ENCODE data around the gene MCM8.
A peak's percentile ranks its signal among the peaks of the same experiment; 100 is the strongest.

Gene MCM8

DNA sequence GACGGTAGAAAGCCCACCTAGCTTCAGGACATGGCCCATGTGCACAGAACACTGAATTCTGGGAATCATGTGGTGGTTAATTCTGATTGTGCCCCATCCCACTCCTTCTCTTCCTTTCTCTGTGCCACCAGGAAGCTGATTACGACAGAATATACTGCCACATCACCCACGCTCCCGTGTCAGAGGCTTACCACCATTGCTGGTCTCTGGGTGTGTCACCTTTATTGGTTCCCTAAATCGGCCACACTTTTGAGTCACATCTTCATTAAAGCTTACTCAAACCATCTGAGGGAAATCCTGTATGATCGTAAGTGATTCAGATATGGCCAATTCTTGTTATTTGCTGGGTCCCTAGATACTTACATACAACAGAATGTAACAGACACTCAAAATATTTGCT lies 3.2 kb upstream of the MCM8 start:
- DNase-seq (ENCODE audit: low read depth) = peak; percentile 44

DNA sequence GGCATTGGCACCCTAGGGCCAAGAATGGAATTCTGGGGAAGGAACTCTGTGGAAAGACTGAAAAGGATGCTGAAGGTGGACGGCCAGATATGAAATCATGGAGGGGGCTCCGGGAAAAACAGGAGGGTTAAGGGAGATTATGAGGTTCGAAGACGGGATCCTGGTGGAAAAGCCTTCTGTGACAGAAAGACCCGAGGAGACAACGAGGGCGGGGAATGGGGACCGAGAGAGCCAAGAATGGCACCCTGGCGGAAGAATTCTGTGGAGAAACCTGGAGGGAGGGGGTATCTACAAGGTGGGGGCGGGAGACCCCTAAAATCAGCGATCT lies 545 bp upstream of the MCM8 start:
- DNase-seq (ENCODE audit: low read depth) = no peak

DNA sequence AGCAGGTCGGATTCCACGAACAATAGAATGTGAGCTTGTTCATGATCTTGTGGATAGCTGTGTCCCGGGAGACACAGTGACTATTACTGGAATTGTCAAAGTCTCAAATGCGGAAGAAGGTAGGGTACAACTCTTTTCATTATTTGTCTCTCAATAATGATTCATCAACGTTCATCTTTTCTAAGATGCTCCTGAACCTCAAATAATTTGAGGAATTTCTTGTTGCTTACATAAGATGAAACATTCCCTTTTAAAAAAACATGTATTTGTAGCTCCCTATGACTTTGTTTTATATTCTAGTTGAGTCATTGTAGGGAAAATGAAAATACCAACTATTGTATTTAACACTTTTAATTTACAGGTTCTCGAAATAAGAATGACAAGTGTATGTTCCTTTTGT lies 17.0 kb downstream of the MCM8 start:
- no peak for DNase-seq (ENCODE audit: low read depth)

DNA sequence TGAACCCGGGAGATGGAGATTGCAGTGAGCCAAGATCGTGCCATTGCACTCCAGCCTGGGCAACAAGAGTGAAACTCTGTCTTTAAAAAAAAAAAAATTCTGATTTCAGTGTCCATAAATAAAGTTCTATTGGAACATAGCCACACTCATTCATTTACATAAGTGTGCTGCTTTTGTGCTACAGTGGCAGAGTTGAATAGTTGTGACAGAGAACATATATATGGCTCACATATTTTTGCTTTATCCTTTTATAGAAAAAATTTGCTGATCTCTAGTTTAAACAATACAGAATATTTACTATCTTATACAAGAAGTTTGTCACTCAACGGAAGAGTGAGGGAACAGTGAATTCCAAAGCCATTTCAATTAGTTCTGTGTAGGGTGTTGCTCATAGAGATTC lies 18.0 kb downstream of the MCM8 start:
- no peak for DNase-seq (ENCODE audit: low read depth)

DNA sequence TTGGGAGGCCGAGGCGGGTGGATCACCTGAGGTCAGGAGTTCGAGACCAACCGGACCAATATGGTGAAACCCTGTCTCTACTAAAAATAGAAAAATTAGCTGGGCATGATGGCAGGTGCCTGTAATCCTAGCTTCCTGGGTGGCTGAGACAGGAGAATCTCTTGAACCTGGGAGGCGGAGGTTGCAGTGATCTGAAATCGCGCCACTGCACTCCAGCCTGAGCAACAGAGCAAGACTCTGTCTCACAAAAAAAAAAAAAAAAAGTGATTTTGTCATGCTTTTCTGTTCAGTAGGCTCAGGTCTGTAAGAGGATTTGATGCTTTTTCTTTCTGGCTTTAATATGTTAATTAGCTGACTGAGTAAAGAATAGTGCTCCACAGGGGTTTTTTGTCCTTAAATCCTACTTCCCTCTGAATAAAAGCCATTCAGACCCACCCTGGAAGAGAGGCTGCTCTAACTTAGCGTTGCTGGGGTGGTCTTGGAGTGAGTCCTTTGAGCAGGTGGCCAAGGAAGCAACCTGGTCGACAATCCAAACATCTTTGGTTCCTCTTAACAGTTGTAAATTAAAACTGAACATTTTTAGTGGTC lies 19.0 kb downstream of the MCM8 start:
- DNase-seq (ENCODE audit: low read depth) = no peak

DNA sequence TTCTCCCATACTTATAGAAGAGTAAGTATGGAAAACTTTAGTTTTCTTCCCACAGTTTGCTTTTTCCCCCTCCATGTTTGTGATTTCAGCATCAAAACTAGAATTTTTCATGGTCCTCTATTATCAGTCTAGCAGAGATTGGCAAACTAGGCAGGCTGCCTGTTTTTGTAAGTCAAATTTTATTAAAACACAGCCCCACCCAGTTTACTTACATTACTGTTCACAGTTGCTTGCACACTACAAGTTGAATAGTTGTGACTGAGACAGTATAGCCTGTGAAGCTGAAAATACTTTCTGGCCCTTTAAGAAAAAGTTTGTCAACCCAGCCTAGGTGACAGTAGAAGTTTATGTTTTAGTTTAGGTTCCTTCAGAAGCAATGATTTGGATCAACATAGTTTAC lies 19.5 kb downstream of the MCM8 start:
- no peak for DNase-seq (ENCODE audit: low read depth)

DNA sequence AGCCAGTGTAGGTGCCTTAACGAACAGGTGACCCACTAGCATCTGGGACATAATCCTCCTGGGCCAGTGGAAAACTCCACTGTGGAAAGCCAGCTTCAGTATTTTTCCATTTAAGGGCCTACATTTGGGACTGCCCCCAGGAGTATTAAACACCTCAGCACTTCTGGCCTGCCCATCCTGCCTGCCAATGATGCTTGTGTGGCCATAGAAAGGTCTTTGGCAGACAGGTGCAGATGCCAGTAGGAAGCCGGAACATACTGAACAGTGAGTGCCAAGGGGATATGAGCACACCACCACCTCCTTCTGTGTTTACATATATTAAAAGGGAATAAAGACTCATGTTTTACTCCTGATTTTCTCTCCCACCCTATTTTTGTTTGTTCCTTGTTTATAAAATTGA lies 19.9 kb downstream of the MCM8 start:
- no peak for DNase-seq (ENCODE audit: low read depth)

DNA sequence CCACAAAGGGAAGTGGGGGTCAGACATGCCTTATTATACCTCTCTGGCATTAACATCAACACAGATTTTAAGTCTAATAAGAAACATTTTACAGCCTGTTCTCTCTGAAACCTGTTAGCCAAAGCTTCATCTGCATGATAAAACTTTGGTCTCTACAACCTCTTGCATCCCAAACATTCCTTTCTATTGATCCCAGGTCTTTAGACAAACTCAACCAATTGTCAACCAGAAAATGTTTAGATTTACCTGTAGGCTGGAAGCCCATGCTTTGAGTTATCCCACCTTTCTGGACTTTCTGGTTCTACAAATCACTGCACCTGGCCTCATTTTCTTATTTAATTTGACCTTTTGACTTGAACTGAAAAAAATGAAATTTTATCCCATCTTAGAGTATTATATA lies 20.8 kb downstream of the MCM8 start:
- no peak for DNase-seq (ENCODE audit: low read depth)

DNA sequence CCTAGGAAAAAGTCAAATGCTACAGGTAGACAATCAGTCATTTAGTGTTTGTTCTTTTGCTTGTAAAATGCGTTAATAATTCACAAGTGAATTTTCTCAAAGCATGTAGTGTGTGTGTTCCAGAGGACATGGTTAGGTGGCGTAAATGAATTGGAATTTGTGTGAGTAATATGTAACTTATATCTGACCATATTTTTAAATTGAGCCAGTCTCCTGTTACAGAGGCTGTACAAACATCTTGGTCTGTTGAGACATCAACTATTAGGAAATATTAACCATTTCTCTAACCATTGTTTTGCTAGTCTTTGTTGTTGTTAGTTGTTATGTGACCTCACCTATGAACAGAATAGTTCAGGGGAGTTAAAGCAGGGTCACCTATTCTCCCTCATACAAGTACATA lies 22.7 kb downstream of the MCM8 start:
- no peak for DNase-seq (ENCODE audit: low read depth)

DNA sequence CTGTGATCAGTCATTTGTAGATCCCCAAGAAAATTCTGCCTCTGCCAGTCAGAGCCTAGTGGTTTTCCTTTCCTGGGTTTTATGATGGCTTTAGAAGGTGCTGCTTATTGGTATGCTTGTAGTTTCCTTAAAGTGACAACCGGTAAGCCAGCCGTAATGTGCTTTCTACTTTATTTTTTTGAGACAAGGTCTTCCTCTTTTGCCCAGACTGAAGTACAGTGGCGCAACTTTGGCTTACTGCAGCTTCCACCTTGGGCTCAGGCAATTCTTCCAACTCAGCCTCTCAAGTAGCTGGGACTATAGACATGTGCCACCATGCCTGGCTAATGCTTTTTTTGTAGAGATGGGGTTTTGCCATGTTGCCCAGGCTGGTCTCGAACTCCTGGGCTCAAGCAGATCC lies 23.5 kb downstream of the MCM8 start:
- DNase-seq (ENCODE audit: low read depth) = no peak

DNA sequence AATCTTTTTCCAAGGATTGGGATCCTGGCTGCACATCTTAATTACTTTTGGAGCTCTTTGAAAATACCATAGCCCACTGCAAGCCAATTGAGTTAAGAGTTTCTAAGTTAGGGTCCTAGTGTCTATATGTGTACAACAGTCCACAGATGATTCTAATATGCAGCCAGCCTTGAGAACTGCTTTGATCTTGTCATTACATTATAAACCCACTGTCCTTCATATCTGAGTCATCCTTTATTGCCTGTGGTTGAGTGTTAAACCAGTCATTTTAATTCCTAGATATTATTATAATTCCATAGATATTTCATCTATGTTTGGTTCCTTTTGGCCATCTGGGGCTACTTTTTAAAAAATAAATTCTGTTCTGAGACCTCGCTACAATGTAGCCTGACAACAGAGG lies 24.1 kb downstream of the MCM8 start:
- DNase-seq (ENCODE audit: low read depth) = no peak

DNA sequence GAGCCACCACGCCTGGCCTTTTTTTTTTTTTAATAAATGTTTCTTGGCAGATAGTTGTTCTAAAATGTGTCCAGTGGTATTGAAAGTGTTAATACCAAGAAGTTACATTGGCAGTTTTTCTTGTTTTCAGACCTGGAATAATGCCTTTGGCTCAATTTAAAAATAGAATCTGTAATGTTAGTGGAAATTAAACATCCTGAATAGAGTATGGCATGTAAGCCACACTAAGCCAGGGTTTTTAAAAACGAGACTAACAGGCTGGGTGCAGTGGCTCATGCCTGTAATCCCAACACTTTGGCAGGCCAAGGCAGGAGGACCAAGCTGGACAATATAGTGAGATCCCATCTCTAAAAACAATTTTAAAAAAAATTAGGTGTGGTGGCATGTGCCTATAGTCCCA lies 25.3 kb downstream of the MCM8 start:
- no peak for DNase-seq (ENCODE audit: low read depth)

DNA sequence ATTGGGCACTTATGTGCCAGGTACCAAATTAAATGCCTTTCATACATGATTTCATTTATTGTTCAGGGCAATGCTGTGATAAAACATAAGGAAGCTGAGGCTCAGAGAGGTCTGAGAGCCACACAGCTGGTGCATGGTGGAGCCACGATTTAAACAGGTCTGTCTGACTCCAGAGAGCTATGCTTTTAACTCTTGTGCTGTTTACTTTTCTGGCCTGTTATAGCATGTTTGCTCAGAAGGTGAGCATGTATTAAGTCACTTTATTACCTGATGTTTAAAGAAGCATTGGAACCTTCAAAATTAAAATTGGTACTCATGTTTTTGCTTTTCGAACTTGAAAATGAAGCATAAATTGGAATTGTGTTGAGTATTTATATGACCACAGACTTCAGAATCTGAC lies 26.8 kb downstream of the MCM8 start:
- DNase-seq (ENCODE audit: low read depth) = no peak

DNA sequence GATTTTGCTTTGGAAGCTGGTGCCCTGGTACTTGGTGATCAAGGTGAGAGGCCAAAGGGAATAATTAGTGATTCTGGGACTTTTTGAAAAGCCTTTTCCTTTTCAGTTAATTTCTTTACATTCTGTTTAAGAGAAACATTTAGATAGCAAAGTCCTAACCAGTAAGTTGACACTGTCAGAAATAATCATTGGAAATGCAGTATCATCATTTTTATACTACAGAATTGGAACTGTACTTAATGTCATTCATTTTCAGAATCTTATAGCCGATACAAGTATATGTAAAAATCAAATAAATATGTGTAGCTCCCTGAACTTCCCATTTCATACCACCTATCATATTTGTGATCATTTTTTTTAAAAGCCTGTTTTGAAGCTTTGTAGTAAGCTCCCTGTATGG lies 27.5 kb downstream of the MCM8 start:
- no peak for DNase-seq (ENCODE audit: low read depth)

DNA sequence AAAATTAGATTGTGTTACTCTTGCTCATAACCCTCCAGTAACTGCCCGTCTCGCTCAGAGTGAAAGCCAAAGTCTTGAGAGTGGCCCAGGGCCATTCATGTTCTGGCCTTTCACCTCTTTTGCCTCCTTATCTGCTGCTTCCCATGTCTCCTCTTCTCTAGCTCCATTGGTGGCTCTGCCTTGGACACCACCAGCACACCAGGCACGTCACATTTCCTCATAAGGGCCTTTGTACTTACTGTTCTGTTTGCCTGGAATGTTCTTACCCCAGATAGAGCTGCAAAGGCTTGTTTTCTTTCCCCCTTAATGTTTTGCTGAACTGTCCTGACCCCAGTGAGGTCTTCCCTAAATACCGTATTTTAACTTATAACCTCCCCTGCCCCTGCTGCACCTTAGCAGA lies 29.3 kb downstream of the MCM8 start:
- no peak for DNase-seq (ENCODE audit: low read depth)

DNA sequence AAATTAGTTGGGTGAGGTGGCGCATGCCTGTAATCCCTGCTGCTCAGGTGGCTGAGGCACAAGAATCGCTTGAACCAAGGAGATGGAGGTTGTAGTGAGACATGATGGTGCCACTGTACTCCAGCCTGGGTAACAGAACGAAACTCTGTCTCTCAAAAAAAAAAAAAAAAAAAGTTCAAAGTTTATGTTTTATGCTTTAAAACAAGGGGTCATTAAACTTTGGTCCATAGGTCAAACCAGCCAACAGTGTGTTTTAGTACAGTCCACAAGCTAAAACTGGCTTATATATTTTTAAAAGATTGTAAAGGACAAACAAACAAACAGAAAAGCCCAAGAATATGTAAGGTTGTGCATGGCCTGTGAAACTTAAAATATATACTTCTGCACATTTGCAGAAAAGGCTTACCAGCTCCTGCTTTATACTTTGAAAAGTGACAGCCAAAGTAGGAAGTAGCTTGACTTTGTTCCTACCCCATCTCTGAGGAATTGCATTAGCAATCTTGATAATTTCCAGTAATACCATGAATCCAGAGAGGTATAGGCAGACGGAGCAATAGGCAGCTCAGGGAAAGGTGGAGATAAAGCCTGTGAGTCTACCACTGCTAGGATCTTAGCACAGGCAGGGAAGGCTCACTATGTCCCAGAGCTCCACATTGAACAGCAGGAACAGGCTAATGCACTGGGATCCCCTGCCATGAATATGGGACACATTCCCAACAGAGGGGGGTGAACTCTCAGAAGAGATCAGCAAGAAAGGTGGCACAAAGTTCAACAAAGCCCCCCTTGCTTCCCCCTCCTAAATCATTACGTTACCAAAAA lies 30.5 kb downstream of the MCM8 start:
- no peak for DNase-seq (ENCODE audit: low read depth)

DNA sequence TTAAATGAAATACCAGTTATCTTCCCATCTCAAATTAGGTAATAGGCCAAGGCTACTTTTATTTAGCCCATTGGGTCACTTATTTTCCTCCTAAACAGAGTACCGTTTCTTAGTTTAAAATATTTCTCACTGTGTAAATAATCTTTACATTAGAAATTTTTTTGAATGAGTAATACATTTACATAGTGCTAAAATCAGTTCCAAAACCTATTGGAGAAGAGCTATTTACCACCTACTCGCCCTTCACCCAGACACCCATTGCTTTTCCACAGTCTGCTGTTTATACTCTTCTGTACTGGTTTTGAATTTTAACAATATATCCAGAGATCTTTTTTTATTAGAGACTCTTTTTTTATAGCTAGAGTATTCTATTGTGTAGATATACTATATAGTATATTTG lies 36.9 kb downstream of the MCM8 start:
- no peak for DNase-seq (ENCODE audit: low read depth)

DNA sequence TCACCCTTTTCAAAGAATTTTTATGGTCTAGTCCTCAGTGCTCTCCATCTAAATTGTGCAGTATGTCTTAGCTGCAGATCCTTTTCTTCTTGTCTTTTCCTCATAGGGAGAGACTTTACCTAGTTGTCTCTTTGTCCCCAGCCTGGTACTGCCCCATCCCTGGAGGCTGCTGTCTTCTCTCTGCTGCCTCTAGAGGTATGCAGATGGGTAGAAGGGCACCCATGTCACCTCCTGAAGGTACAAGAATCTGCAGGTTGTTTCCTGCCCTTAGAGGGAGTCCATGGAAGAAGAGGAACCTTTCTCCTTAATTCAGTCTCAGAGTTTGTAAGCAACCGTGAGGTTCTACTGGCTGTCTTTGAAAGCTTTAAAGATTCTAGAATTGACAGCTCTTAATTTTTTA lies 39.1 kb downstream of the MCM8 start:
- no peak for DNase-seq (ENCODE audit: low read depth)

DNA sequence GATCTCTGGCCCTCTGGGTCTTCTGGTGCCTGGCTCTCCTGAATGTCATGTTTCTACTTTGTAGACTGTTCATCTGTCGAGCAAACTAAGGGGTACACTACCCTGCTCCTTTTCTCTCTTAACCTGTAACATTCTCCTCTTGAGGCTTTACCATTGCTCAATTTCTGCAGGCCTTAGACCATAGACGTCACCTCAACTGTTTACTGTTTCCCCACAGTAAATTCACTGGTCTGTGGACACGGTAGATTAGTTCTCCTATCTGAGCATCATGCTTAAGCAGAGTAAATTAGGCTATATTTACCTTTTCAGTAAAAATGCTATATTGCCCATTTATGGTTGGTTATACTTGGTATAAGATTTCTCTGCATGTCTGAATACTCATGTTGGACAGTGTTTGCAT lies 40.5 kb downstream of the MCM8 start:
- no peak for DNase-seq (ENCODE audit: low read depth)

DNA sequence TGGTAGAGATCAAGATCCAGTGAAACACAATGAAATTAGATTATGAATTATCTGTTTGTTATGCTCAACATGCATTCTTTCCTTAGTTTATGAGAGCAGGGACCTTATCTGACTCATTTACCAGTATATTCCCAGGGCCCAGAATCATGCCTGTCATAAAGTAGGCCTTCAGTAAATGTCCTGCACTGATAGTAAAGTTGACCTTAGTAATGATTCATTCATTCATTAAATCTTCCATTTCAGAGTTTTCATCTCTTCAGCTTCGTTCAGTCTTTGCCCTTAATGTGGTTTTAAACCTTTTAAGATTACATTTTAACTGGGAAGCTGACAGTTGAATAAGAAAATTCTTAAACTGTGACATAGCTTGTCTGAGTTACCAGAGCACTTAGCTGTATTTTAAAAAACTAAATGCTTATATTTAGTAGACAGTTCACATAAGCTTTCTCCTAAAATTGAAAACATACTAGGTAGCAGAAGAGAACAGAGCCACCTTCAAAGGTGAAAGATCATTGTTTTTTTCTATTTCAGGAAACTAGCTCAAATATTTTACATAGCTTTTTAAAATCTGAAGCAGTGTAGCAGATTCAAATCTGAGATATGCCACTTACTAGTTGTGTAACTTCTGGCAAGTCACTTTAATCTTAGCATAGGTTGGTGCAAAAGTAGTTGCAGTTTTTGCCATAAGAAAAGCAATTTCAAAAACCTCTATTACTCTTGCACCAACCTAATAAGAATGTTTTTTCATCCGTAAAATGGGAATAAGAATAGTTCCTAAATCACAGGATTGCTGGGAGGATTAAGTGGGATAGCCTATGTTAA lies 41.4 kb downstream of the MCM8 start:
- DNase-seq (ENCODE audit: low read depth) = no peak

DNA sequence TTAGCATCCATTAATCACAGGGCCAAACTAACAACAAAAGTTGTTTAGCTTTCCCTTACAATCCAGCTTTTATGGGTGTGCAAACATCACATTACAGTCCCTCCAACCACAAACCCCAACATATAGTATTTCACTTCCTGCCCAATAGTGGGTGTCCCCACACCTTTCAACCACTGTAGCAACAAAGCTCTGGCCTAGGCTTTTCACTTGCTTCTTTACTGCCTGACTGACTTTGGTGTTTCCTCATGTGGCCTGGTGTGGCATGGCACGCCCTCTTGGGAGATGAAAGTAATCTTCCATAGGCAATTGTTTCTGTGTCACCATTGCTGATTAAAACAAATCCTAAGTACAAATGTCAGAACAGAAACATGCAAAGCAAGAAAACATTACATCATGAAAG lies 46.3 kb downstream of the MCM8 start:
- DNase-seq (ENCODE audit: low read depth) = no peak

DNA sequence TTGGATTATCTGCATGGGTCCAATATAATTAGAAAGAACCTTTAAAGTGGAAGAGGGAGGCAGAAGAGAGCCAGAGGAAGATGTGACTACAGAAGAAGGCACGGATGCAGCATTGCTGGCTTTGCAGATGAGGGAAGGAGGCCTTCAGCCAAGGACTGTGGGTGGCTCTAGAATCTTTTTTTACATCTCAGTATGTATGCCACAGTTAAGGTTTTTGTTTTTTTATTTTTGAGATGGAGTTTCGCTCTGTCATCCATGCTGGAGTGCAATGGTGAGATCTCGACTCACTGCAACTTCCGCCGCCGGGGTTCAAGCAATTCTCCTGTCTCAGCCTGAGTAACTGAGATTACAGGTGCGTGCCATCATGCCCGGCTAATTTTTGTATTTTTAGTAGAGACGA lies 49.3 kb downstream of the MCM8 start:
- DNase-seq (ENCODE audit: low read depth) = no peak

DNA sequence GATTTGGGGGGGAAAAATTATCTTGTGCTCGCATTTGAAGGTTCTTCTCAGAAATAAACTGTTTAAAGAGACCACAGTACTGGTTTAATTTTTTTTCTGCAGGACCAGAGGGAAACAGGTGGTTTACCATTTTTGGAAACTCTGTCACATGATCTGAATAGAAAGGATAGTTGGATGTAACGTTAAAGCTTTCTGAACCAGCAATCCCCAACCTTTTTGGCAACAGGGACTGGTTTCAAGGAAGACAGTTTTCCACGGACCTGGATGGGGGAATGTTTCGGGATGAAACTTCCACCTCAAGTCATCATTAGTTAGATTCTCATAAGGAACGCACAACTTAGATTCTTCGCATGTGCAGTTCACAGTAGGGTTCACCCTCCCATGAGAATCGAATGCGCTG lies 50.4 kb downstream of the MCM8 start:
- no peak for DNase-seq (ENCODE audit: low read depth)

DNA sequence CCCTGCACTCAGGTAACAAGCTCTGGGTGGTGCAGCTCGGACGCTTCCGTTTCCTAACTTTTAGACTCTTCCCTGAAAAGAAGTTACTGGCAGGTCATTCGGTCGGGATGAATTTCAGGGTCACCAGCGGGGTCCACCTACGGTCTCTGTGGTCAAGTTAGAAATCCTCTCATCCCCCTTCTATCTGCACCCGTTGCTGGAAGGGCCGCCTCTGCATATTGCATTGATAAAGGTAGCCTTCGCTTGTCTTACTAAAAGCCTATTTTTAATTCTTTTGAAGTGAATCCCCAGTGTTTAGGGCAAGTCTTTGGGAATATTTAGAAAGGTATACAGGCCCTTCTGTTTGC lies 56.1 kb downstream of the MCM8 start:
- DNase-seq (ENCODE audit: low read depth) = no peak
